ENCODE results near the gene CNTNAP2.

Gene CNTNAP2

GRCh38 chr7:147485660-147486210 lies 1369.1 kb downstream of the CNTNAP2 start:
- no peaks in the 10 kb centered on the region for H3K36me3 ChIP-seq (ENCODE audit: control insufficient read depth, insufficient read depth, low read length, severe bottlenecking)
- H3K27me3 ChIP-seq (replicated peaks; ENCODE audit: control insufficient read depth, insufficient read depth, low read length) = no peaks in the 10 kb centered on the region

DNA sequence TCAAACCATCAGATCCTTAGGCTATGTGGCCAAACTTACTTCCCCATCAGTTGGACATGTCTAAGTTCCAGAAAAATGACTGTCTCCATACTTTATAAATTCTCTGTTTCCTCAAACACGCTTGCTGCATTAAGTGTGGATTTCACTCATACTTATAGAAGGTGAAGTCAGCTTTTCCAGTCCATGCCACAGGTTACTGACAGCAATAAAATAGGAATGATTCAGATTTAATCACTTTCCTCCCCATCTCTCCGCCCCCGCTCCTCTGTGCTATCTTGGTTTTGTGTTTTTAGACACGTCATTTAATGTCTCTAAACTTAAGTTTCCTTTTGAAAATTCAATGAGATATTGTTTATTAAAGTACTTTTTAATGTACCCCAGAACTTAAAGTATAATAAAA lies 1376.0 kb downstream of the CNTNAP2 start:
- no peaks in the 10 kb centered on the region for H3K27me3 ChIP-seq (replicated peaks; ENCODE audit: control insufficient read depth, insufficient read depth, low read length)
- no peak overlapping the region for H3K4me3 ChIP-seq (ENCODE audit: low read length)
- H3K4me1 ChIP-seq (ENCODE audit: control insufficient read depth, insufficient read depth, low read length) = no peaks in the 10 kb centered on the region
- no peak overlapping the region for H3K9ac ChIP-seq (ENCODE audit: low read length)
- DNase-seq (ENCODE audit: low read depth) = peak; percentile 43
- H3K9me3 ChIP-seq (ENCODE audit: control insufficient read depth, low read length) = no peaks in the 10 kb centered on the region
- no peaks in the 10 kb centered on the region for H3K36me3 ChIP-seq (ENCODE audit: control insufficient read depth, insufficient read depth, low read length, severe bottlenecking)

More at GRCh38 chr7:147485660-147486210, 1369.1 kb downstream of the CNTNAP2 start:
- H3K4me3 ChIP-seq (ENCODE audit: low read length) = no peak overlapping the region
- H3K9me3 ChIP-seq (ENCODE audit: control insufficient read depth, low read length) = no peaks in the 10 kb centered on the region
- H3K4me1 ChIP-seq (ENCODE audit: control insufficient read depth, insufficient read depth, low read length) = no peaks in the 10 kb centered on the region
- no peak for DNase-seq (ENCODE audit: low read depth)
- H3K9ac ChIP-seq (ENCODE audit: low read length) = no peak overlapping the region

DNA sequence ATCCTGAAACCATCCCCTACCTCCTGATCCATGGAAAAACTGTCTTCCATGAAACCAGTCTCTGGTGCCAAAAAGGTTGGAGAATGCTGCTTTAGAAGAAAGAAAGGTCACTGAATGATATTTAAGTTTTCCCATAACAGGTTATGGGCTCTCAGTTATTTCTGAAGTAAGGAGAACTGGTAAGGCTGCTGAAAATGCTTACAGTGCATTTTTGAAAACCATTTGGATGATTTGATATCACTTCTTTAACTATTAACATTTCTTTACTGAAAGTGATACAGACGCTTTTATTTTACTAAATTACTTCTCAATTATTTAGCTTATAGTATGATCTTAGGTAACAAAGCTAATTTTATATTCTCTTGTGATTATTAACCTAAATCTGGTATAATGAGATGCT lies 1379.6 kb downstream of the CNTNAP2 start:
- Histone ChIP-seq H3K4me3 (ENCODE audit: low read length) (no peak overlapping the region), H3K9ac (ENCODE audit: low read length) (no peak overlapping the region), H3K36me3 (ENCODE audit: control insufficient read depth, insufficient read depth, low read length, severe bottlenecking) (no peaks in the 10 kb centered on the region), H3K9me3 (ENCODE audit: control insufficient read depth, low read length) (peaks cover 8% of the 10 kb centered on the region), H3K4me1 (ENCODE audit: control insufficient read depth, insufficient read depth, low read length) (no peaks in the 10 kb centered on the region), H3K27me3 (replicated peaks; ENCODE audit: control insufficient read depth, insufficient read depth, low read length) (no peaks in the 10 kb centered on the region)
- no peak for DNase-seq (ENCODE audit: low read depth)

DNA sequence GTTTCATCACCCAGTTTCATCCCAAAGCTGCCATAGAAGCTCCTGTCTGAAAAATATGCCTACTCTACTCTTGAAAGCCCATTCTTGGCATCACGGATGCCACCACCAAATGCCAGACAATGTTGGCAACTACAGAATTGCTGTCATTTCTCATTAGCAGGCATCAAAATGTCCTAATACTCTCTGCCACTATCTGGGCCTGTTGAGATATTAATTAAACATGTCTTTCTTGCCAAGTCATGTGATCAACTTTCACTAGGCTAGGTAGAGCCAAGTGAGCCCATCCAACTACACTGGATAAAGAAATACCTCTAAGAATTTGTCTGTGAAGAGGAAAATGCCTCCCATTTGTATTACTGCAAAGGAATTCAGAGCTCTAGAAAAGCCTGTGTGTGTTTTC lies 1380.6 kb downstream of the CNTNAP2 start:
- H3K36me3 ChIP-seq (ENCODE audit: control insufficient read depth, insufficient read depth, low read length, severe bottlenecking) = no peaks in the 10 kb centered on the region

DNA sequence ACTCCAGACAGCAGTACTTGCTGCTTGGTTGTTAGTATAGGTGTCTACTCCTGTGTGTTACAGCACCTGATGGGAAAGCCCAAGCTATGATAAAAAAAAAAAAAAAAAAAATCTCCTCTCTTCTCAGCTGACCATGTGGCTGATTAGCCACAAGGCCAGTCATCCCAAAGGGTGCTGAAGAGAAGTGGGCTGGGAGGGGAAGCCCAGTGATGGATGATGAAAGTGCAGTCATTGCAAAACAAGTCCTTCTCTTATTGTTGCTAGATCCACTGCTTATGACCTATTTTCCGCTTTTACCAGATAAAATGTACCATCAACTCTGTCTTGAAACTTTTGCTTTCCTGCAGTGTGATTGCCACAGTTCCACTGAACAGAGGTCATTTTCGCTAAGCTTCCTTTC lies 1381.5 kb downstream of the CNTNAP2 start:
- H3K9ac ChIP-seq (ENCODE audit: low read length) = no peak overlapping the region
- H3K4me3 ChIP-seq (ENCODE audit: low read length) = no peak overlapping the region
- no peaks in the 10 kb centered on the region for H3K4me1 ChIP-seq (ENCODE audit: control insufficient read depth, insufficient read depth, low read length)
- H3K9me3 ChIP-seq (ENCODE audit: control insufficient read depth, low read length) = peaks cover 8% of the 10 kb centered on the region
- H3K27me3 ChIP-seq (replicated peaks; ENCODE audit: control insufficient read depth, insufficient read depth, low read length) = no peaks in the 10 kb centered on the region
- DNase-seq (ENCODE audit: low read depth) = peak; percentile 18
- no peaks in the 10 kb centered on the region for H3K36me3 ChIP-seq (ENCODE audit: control insufficient read depth, insufficient read depth, low read length, severe bottlenecking)

More for the DNA sequence above, 1380.6 kb downstream of the CNTNAP2 start:
- peaks cover 8% of the 10 kb centered on the region for H3K9me3 ChIP-seq (ENCODE audit: control insufficient read depth, low read length)
- H3K27me3 ChIP-seq (replicated peaks; ENCODE audit: control insufficient read depth, insufficient read depth, low read length) = no peaks in the 10 kb centered on the region
- no peaks in the 10 kb centered on the region for H3K4me1 ChIP-seq (ENCODE audit: control insufficient read depth, insufficient read depth, low read length)
- H3K9ac ChIP-seq (ENCODE audit: low read length) = no peak overlapping the region
- H3K4me3 ChIP-seq (ENCODE audit: low read length) = no peak overlapping the region
- DNase-seq (ENCODE audit: low read depth) = no peak

- no peaks in the 10 kb centered on the region for H3K27me3 ChIP-seq (replicated peaks; ENCODE audit: control insufficient read depth, insufficient read depth, low read length)
- no peaks in the 10 kb centered on the region for H3K36me3 ChIP-seq (ENCODE audit: control insufficient read depth, insufficient read depth, low read length, severe bottlenecking)
- H3K4me1 ChIP-seq (ENCODE audit: control insufficient read depth, insufficient read depth, low read length) = peaks cover 21% of the 10 kb centered on the region
- peak; percentile 75 for DNase-seq (ENCODE audit: low read depth)
- no peaks in the 10 kb centered on the region for H3K9me3 ChIP-seq (ENCODE audit: control insufficient read depth, low read length)
- peak overlapping the region; percentile 57 for H3K9ac ChIP-seq (ENCODE audit: low read length)
- peak overlapping the region; percentile 33 for H3K4me3 ChIP-seq (ENCODE audit: low read length)
These were observed 1392.5 kb downstream of the CNTNAP2 start for GRCh38 chr7:147509035-147509501.

GRCh38 chr7:147509541-147510200 lies 1393.1 kb downstream of the CNTNAP2 start:
- no peaks in the 10 kb centered on the region for H3K9me3 ChIP-seq (ENCODE audit: control insufficient read depth, low read length)
- peak; percentile 68 for DNase-seq (ENCODE audit: low read depth)

GRCh38 chr7:147510201-147510542 lies 1393.6 kb downstream of the CNTNAP2 start:
- Histone ChIP-seq H3K9me3 (ENCODE audit: control insufficient read depth, low read length) (no peaks in the 10 kb centered on the region), H3K4me3 (ENCODE audit: low read length) (peak overlapping the region; percentile 11), H3K9ac (ENCODE audit: low read length) (peak overlapping the region; percentile 28), H3K27me3 (replicated peaks; ENCODE audit: control insufficient read depth, insufficient read depth, low read length) (no peaks in the 10 kb centered on the region), H3K4me1 (ENCODE audit: control insufficient read depth, insufficient read depth, low read length) (peaks cover 21% of the 10 kb centered on the region), H3K36me3 (ENCODE audit: control insufficient read depth, insufficient read depth, low read length, severe bottlenecking) (no peaks in the 10 kb centered on the region)
- no peak for DNase-seq (ENCODE audit: low read depth)

More at GRCh38 chr7:147509541-147510200, 1393.1 kb downstream of the CNTNAP2 start:
- no peaks in the 10 kb centered on the region for H3K27me3 ChIP-seq (replicated peaks; ENCODE audit: control insufficient read depth, insufficient read depth, low read length)
- H3K4me3 ChIP-seq (ENCODE audit: low read length) = peak overlapping the region; percentile 33
- H3K36me3 ChIP-seq (ENCODE audit: control insufficient read depth, insufficient read depth, low read length, severe bottlenecking) = no peaks in the 10 kb centered on the region
- peak overlapping the region; percentile 57 for H3K9ac ChIP-seq (ENCODE audit: low read length)
- H3K4me1 ChIP-seq (ENCODE audit: control insufficient read depth, insufficient read depth, low read length) = peaks cover 21% of the 10 kb centered on the region

GRCh38 chr7:147510923-147511322 lies 1394.3 kb downstream of the CNTNAP2 start:
- Histone ChIP-seq H3K4me1 (ENCODE audit: control insufficient read depth, insufficient read depth, low read length) (peaks cover 21% of the 10 kb centered on the region), H3K36me3 (ENCODE audit: control insufficient read depth, insufficient read depth, low read length, severe bottlenecking) (no peaks in the 10 kb centered on the region), H3K4me3 (ENCODE audit: low read length) (no peak overlapping the region), H3K9ac (ENCODE audit: low read length) (no peak overlapping the region), H3K27me3 (replicated peaks; ENCODE audit: control insufficient read depth, insufficient read depth, low read length) (no peaks in the 10 kb centered on the region), H3K9me3 (ENCODE audit: control insufficient read depth, low read length) (no peaks in the 10 kb centered on the region)
- peak; percentile 50 for DNase-seq (ENCODE audit: low read depth)

GRCh38 chr7:147513451-147513850 lies 1396.8 kb downstream of the CNTNAP2 start:
- Histone ChIP-seq H3K36me3 (ENCODE audit: control insufficient read depth, insufficient read depth, low read length, severe bottlenecking) (no peaks in the 10 kb centered on the region), H3K4me1 (ENCODE audit: control insufficient read depth, insufficient read depth, low read length) (peaks cover 20% of the 10 kb centered on the region), H3K9ac (ENCODE audit: low read length) (no peak overlapping the region), H3K9me3 (ENCODE audit: control insufficient read depth, low read length) (no peaks in the 10 kb centered on the region), H3K4me3 (ENCODE audit: low read length) (no peak overlapping the region), H3K27me3 (replicated peaks; ENCODE audit: control insufficient read depth, insufficient read depth, low read length) (no peaks in the 10 kb centered on the region)
- DNase-seq (ENCODE audit: low read depth) = peak; percentile 21

DNA sequence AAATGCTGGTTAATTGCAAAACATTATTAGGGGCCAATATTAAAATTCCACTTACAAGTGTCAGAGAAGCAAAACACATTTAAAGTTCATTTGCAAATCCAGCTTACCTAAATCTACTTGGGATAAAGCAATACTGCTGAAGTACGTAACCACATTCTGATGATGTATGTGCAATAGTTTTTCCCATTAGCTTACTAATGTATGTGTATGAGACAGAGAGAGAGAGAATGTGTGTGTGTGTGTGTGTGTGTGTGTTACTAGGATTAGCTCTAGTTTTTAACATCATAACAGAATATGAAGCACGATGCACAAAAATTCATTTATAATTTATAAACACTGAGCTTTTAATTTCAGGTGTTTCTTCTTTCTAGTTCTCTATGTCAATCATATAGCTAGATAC lies 1399.8 kb downstream of the CNTNAP2 start:
- Histone ChIP-seq H3K4me1 (ENCODE audit: control insufficient read depth, insufficient read depth, low read length) (no peaks in the 10 kb centered on the region), H3K9me3 (ENCODE audit: control insufficient read depth, low read length) (no peaks in the 10 kb centered on the region), H3K9ac (ENCODE audit: low read length) (no peak overlapping the region), H3K36me3 (ENCODE audit: control insufficient read depth, insufficient read depth, low read length, severe bottlenecking) (no peaks in the 10 kb centered on the region), H3K4me3 (ENCODE audit: low read length) (no peak overlapping the region), H3K27me3 (replicated peaks; ENCODE audit: control insufficient read depth, insufficient read depth, low read length) (no peaks in the 10 kb centered on the region)
- DNase-seq (ENCODE audit: low read depth) = no peak

Data from adipocyte (in vitro differentiated cells).